WTC11 (cell line): Measurements from ENCODE around the gene STX2.

Experiments used
- ELF4 ChIP-seq: sonication (generic); formaldehyde crosslinking; IDR thresholded peaks from 2 replicates; pipeline ENCODE4 v1.8.1; 2022; ENCODE audit warnings: low read depth, mild to moderate bottlenecking, moderate library complexity, missing genetic modification reagents
- NFYB ChIP-seq: sonication (generic); formaldehyde crosslinking; conservative IDR thresholded peaks from 2 replicates; pipeline ENCODE4 v1.8.0; 2022; ENCODE audit warnings: low read depth, missing genetic modification reagents
- NR3C1 ChIP-seq: sonication (generic); formaldehyde crosslinking; conservative IDR thresholded peaks from 2 replicates; pipeline ENCODE4 v1.8.1; 2023; ENCODE audit warnings: low read depth, mild to moderate bottlenecking, missing genetic modification reagents
- TEAD4 ChIP-seq: sonication (generic); formaldehyde crosslinking; IDR thresholded peaks from 2 replicates; pipeline ENCODE4 v1.8.0; 2022; ENCODE audit warnings: mild to moderate bottlenecking, missing genetic modification reagents
- TF ChIP-seq, protein P1 (sequence below): sonication (generic); formaldehyde crosslinking; IDR thresholded peaks from 2 replicates; pipeline ENCODE4 v1.8.1; 2023; ENCODE audit warnings: mild to moderate bottlenecking, missing genetic modification reagents, borderline replicate concordance
- TF ChIP-seq, protein P2 (sequence below): fragments of 200-600 bp; IDR thresholded peaks from 2 replicates; pipeline ENCODE4 v1.8.0; 2022; ENCODE audit warnings: antibody characterized with exemption
- TF ChIP-seq, protein P3 (sequence below): sonication (generic); formaldehyde crosslinking; IDR thresholded peaks from 2 replicates; pipeline ENCODE4 v1.8.1; 2023; ENCODE audit warnings: mild to moderate bottlenecking, missing genetic modification reagents
- TF ChIP-seq, protein P4 (sequence below): sonication (generic); formaldehyde crosslinking; conservative IDR thresholded peaks from 2 replicates; pipeline ENCODE4 v1.8.1; 2022; ENCODE audit warnings: mild to moderate bottlenecking, missing genetic modification reagents
- TF ChIP-seq, protein P5 (sequence below): fragments of 250-450 bp; sonication (Bioruptor Pico); IDR thresholded peaks from 2 replicates; pipeline ENCODE4 v2.1.2; 2022; ENCODE audit warnings: mild to moderate bottlenecking, moderate library complexity
- TF ChIP-seq, protein P6 (sequence below): sonication (generic); formaldehyde crosslinking; IDR thresholded peaks from 2 replicates; pipeline ENCODE4 v1.8.0; 2022; ENCODE audit warnings: mild to moderate bottlenecking, missing genetic modification reagents

DNA sequence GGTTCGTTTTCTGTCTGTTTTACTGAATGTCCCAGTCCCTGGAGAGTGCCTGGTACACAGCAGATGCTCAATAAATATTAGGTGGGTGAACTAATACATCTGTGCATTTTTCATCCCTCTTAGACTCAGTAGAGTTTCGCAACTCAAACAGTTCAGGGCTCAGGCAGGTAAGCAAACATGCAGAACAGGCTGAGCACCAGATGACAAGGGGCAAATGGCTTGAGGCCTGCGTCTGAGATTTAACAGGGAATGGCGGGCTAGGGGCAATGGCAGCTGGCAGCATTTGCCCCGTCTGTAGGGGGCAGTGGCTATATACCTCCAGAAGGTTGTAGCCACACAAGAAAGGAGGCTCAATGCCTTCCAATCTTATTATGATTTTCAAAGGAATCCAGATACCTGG lies 24.2 kb upstream of the STX2 start:
- TF ChIP-seq, protein P1, sequence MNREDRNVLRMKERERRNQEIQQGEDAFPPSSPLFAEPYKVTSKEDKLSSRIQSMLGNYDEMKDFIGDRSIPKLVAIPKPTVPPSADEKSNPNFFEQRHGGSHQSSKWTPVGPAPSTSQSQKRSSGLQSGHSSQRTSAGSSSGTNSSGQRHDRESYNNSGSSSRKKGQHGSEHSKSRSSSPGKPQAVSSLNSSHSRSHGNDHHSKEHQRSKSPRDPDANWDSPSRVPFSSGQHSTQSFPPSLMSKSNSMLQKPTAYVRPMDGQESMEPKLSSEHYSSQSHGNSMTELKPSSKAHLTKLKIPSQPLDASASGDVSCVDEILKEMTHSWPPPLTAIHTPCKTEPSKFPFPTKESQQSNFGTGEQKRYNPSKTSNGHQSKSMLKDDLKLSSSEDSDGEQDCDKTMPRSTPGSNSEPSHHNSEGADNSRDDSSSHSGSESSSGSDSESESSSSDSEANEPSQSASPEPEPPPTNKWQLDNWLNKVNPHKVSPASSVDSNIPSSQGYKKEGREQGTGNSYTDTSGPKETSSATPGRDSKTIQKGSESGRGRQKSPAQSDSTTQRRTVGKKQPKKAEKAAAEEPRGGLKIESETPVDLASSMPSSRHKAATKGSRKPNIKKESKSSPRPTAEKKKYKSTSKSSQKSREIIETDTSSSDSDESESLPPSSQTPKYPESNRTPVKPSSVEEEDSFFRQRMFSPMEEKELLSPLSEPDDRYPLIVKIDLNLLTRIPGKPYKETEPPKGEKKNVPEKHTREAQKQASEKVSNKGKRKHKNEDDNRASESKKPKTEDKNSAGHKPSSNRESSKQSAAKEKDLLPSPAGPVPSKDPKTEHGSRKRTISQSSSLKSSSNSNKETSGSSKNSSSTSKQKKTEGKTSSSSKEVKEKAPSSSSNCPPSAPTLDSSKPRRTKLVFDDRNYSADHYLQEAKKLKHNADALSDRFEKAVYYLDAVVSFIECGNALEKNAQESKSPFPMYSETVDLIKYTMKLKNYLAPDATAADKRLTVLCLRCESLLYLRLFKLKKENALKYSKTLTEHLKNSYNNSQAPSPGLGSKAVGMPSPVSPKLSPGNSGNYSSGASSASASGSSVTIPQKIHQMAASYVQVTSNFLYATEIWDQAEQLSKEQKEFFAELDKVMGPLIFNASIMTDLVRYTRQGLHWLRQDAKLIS (CRISPR knock-in tag) = no peak
- TF ChIP-seq, protein P2, sequence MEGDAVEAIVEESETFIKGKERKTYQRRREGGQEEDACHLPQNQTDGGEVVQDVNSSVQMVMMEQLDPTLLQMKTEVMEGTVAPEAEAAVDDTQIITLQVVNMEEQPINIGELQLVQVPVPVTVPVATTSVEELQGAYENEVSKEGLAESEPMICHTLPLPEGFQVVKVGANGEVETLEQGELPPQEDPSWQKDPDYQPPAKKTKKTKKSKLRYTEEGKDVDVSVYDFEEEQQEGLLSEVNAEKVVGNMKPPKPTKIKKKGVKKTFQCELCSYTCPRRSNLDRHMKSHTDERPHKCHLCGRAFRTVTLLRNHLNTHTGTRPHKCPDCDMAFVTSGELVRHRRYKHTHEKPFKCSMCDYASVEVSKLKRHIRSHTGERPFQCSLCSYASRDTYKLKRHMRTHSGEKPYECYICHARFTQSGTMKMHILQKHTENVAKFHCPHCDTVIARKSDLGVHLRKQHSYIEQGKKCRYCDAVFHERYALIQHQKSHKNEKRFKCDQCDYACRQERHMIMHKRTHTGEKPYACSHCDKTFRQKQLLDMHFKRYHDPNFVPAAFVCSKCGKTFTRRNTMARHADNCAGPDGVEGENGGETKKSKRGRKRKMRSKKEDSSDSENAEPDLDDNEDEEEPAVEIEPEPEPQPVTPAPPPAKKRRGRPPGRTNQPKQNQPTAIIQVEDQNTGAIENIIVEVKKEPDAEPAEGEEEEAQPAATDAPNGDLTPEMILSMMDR = no peak
- TF ChIP-seq, protein P3, sequence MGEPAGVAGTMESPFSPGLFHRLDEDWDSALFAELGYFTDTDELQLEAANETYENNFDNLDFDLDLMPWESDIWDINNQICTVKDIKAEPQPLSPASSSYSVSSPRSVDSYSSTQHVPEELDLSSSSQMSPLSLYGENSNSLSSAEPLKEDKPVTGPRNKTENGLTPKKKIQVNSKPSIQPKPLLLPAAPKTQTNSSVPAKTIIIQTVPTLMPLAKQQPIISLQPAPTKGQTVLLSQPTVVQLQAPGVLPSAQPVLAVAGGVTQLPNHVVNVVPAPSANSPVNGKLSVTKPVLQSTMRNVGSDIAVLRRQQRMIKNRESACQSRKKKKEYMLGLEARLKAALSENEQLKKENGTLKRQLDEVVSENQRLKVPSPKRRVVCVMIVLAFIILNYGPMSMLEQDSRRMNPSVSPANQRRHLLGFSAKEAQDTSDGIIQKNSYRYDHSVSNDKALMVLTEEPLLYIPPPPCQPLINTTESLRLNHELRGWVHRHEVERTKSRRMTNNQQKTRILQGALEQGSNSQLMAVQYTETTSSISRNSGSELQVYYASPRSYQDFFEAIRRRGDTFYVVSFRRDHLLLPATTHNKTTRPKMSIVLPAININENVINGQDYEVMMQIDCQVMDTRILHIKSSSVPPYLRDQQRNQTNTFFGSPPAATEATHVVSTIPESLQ (CRISPR knock-in tag) = no peak
- TF ChIP-seq NR3C1 (CRISPR knock-in tag) = no peak
- no peak for TF ChIP-seq ELF4 (CRISPR knock-in tag)
- TF ChIP-seq, protein P4, sequence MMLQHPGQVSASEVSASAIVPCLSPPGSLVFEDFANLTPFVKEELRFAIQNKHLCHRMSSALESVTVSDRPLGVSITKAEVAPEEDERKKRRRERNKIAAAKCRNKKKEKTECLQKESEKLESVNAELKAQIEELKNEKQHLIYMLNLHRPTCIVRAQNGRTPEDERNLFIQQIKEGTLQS (CRISPR knock-in tag) = no peak
- TF ChIP-seq, protein P5, sequence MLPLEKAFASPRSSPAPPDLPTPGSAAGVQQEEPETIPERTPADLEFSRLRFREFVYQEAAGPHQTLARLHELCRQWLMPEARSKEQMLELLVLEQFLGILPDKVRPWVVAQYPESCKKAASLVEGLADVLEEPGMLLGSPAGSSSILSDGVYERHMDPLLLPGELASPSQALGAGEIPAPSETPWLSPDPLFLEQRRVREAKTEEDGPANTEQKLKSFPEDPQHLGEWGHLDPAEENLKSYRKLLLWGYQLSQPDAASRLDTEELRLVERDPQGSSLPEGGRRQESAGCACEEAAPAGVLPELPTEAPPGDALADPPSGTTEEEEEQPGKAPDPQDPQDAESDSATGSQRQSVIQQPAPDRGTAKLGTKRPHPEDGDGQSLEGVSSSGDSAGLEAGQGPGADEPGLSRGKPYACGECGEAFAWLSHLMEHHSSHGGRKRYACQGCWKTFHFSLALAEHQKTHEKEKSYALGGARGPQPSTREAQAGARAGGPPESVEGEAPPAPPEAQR (CRISPR knock-in tag) = no peak
- no peak for TF ChIP-seq TEAD4
- TF ChIP-seq, protein P6, sequence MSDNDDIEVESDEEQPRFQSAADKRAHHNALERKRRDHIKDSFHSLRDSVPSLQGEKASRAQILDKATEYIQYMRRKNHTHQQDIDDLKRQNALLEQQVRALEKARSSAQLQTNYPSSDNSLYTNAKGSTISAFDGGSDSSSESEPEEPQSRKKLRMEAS (CRISPR knock-in tag) = no peak
- no peak for TF ChIP-seq NFYB (CRISPR knock-in tag)
